HCT116 (cell line): Measurements from ENCODE around the gene FGF11. TPM values are rescaled to one million over a fixed set of nuclear protein-coding genes. Genes with fewer than 3 reads are reported as not detected.

Experiments
- ATAC-seq: fragments of 200-7000 bp; cut with Tn5 transposase; 2 replicates; pipeline ENCODE4 v1.9.1; 2020; ENCODE audit warnings: mild to moderate bottlenecking, moderate library complexity
- BruUV-seq: library from RNA; stranded (reverse); fragments of 400-500 nt; replicated peaks from 2 replicates; lab custom pipeline; 2021; lab: Mats Ljungman, UMichigan
- CTCF ChIA-PET: fragments of 300-600 bp; sonication (Branson Sonifier 250); formaldehyde crosslinking; loops from one replicate; lab custom pipeline; 2021; ENCODE audit warnings: antibody characterized with exemption; lab: Charles Lee
- POLR2A ChIA-PET: fragments of 300-600, 350-600 bp; sonication (Branson Sonifier 250); formaldehyde crosslinking; loops from one replicate; lab custom pipeline; 2021; ENCODE audit warnings: antibody characterized with exemption; lab: Charles Lee
- RAD21 ChIA-PET, 2 experiments: fragments of 300-600 bp; sonication (Branson Sonifier 250); formaldehyde crosslinking; loops; one replicate each; lab custom pipeline; 2023; ENCODE audit warnings: low total read pairs in 2 of 2; ENCODE audit not compliant: uncharacterized antibody in 2 of 2, unreplicated experiment in 2 of 2, low non-redundant PET in 1 of 2; lab: Charles Lee
- DNase-seq: peaks from one replicate; pipeline ENCODE4 v3.0.0-alpha.2; 2010; ENCODE audit warnings: low read depth, low spot score
- H2AFZ ChIP-seq: fragments of 200-600 bp; shearing (Covaris generic), sonication (generic); 2 replicates; pipeline ENCODE4 v1.6.1; 2017; ENCODE audit warnings: low read depth, mixed run types, mixed read lengths, antibody characterized with exemption, low read length; ENCODE audit not compliant: poor library complexity, severe bottlenecking
- H3K27ac ChIP-seq: 2 replicates; pipeline ENCODE4 v1.5.1; 2012; ENCODE audit warnings: low read depth, low read length
- H3K27me3 ChIP-seq: fragments of 200-600 bp; sonication (generic); 2 replicates; pipeline ENCODE4 v1.6.1; 2016; ENCODE audit warnings: mixed run types, low read length, mixed read lengths; ENCODE audit not compliant: insufficient read depth
- H3K36me3 ChIP-seq, 2 experiments: fragments of 200-500 bp in 1 of 2; fragments of 200-600 bp in 1 of 2; sonication (Bioruptor generic) in 1 of 2; sonication (generic) in 1 of 2; 2 replicates each; pipeline versions ENCODE4 v1.5.1 to v1.6.1; 2014 to 2016; ENCODE audit warnings: low read length in 2 of 2, inconsistent platforms in 1 of 2, mixed read lengths in 1 of 2, mixed run types in 1 of 2; ENCODE audit not compliant: insufficient read depth in 2 of 2, control insufficient read depth in 1 of 2
- H3K4me1 ChIP-seq, 2 experiments: fragments of 200-600 bp in 1 of 2; sonication (generic) in 1 of 2; 2 replicates each; pipeline versions ENCODE4 v1.5.1 to v1.6.1; 2012 to 2017; ENCODE audit warnings: low read length in 2 of 2, inconsistent platforms in 1 of 2, mild to moderate bottlenecking in 1 of 2, mixed read lengths in 1 of 2, mixed run types in 1 of 2, moderate library complexity in 1 of 2; ENCODE audit not compliant: insufficient read depth in 2 of 2, control insufficient read depth in 1 of 2
- H3K4me2 ChIP-seq: fragments of 200-600 bp; sonication (generic); 2 replicates; pipeline ENCODE4 v1.6.1; 2017; ENCODE audit warnings: mixed run types, low read length, mixed read lengths
- H3K4me3 ChIP-seq, 2 experiments: fragments of 200-600 bp in 1 of 2; sonication (generic) in 1 of 2; replicated peaks in 1 of 2; 2 replicates each; pipeline ENCODE4 v1.5.1; 2011 to 2016; ENCODE audit warnings: low read length in 2 of 2, control low read depth in 1 of 2, low read depth in 1 of 2, mild to moderate bottlenecking in 1 of 2, mixed read lengths in 1 of 2, mixed run types in 1 of 2
- H3K79me2 ChIP-seq: fragments of 200-600 bp; sonication (generic); 2 replicates; pipeline ENCODE4 v1.6.1; 2017; ENCODE audit warnings: mild to moderate bottlenecking, mixed run types, low read length, moderate library complexity, mixed read lengths; ENCODE audit not compliant: insufficient read depth
- H3K9ac ChIP-seq: fragments of 200-600 bp; sonication (generic); 2 replicates; pipeline ENCODE4 v1.6.1; 2016; ENCODE audit warnings: low read length, mixed read lengths
- H3K9me2 ChIP-seq: fragments of 200-600 bp; sonication (generic), shearing (Covaris generic); 2 replicates; pipeline ENCODE4 v1.6.1; 2017; ENCODE audit warnings: mixed run types, mild to moderate bottlenecking, moderate library complexity; ENCODE audit not compliant: insufficient read depth
- H3K9me3 ChIP-seq, 2 experiments: fragments of 200-500 bp in 1 of 2; fragments of 200-600 bp in 1 of 2; sonication (Bioruptor generic) in 1 of 2; sonication (generic) in 1 of 2; 2 replicates each; pipeline ENCODE4 v1.6.1; 2014 to 2017; ENCODE audit warnings: low read length in 2 of 2, mixed read lengths in 2 of 2, inconsistent platforms in 1 of 2, low read depth in 1 of 2, mild to moderate bottlenecking in 1 of 2, mixed run types in 1 of 2, moderate library complexity in 1 of 2; ENCODE audit not compliant: control insufficient read depth in 1 of 2, insufficient read depth in 1 of 2
- H4K20me1 ChIP-seq: fragments of 200-600 bp; sonication (generic), shearing (Covaris generic); 2 replicates; pipeline ENCODE4 v1.6.1; 2017; ENCODE audit warnings: mixed run types, mild to moderate bottlenecking, moderate library complexity; ENCODE audit not compliant: insufficient read depth
- ATF3 ChIP-seq: IDR thresholded peaks from 2 replicates; pipeline ENCODE4 v1.6.1; 2012
- EGR1 ChIP-seq: IDR thresholded peaks from 2 replicates; pipeline ENCODE4 v1.6.1; 2012; ENCODE audit warnings: low read depth
- ELF1 ChIP-seq: IDR thresholded peaks from 2 replicates; pipeline ENCODE4 v1.6.1; 2012; ENCODE audit warnings: low read depth, borderline replicate concordance
- EZH2 ChIP-seq: fragments of 200-600 bp; sonication (generic); IDR thresholded peaks from 2 replicates; pipeline ENCODE4 v1.6.1; 2017; ENCODE audit warnings: antibody characterized with exemption, mixed run types
- JUND ChIP-seq: IDR thresholded peaks from 2 replicates; pipeline ENCODE4 v1.6.1; 2012
- MAX ChIP-seq: IDR thresholded peaks from 2 replicates; pipeline ENCODE4 v1.6.1; 2012
- POLR2AphosphoS5 ChIP-seq: IDR thresholded peaks from 2 replicates; pipeline ENCODE4 v1.6.1; 2011; ENCODE audit warnings: mild to moderate bottlenecking, low read depth, low read length, moderate library complexity
- RAD21 ChIP-seq: IDR thresholded peaks from 2 replicates; pipeline ENCODE4 v1.6.1; 2012; ENCODE audit warnings: low read depth, mild to moderate bottlenecking
- REST ChIP-seq: IDR thresholded peaks from 2 replicates; pipeline ENCODE4 v1.6.1; 2012; ENCODE audit warnings: low read depth
- SP1 ChIP-seq: IDR thresholded peaks from 2 replicates; pipeline ENCODE4 v1.6.1; 2012; ENCODE audit warnings: low read depth
- TCF7L2 ChIP-seq: IDR thresholded peaks from 2 replicates; pipeline ENCODE4 v1.7.0; 2011; ENCODE audit warnings: borderline replicate concordance, inconsistent platforms; ENCODE audit not compliant: insufficient read depth, insufficient read length; ENCODE audit errors: extremely low read depth
- ZBTB33 ChIP-seq: IDR thresholded peaks from 2 replicates; pipeline ENCODE4 v1.6.1; 2011; ENCODE audit warnings: mild to moderate bottlenecking, low read length, moderate library complexity; ENCODE audit not compliant: insufficient replicate concordance; ENCODE audit errors: extremely low read depth
- ZFX ChIP-seq: fragments of 450-650 bp; IDR thresholded peaks from 2 replicates; pipeline ENCODE4 v1.6.1; 2017
- intact Hi-C: fragments of 100-400 bp; cut with micrococcal nuclease; formaldehyde crosslinking; loops from 2 replicates; pipeline ENCODE4 v1.10.0; 2022
- total RNA-seq: library from RNA; stranded (reverse); gene quantifications from one replicate; pipeline ENCODE4 v1.2.1, GENCODE V29; 2021; ENCODE audit not compliant: unreplicated experiment

FGF11 gene
- total RNA-seq, 1 experiment from 2014 or later: 6.1 TPM

- TF ChIP-seq REST: no peak
- TF ChIP-seq EZH2: no peak
- TF ChIP-seq ZFX: no peak
- TF ChIP-seq POLR2AphosphoS5: no peak
These were observed 52.3 kb downstream of the FGF11 start (continued) for GRCh38 chr17:7491583-7491982.

- H2AFZ ChIP-seq: no peak overlapping the region
- H3K4me1 ChIP-seq: no peaks in the 10 kb centered on the region
- DNase-seq: no peak
- POLR2A ChIA-PET: no interaction called here
- intact Hi-C loops: no loop called here
- no peaks in the 10 kb centered on the region for H3K9me2 ChIP-seq
- H4K20me1 ChIP-seq: peaks cover 37% of the 10 kb centered on the region; the same call in 1 of the 2 replicates
- RAD21 ChIA-PET: no interaction called here
- H3K9me3 ChIP-seq: no peaks in the 10 kb centered on the region
- H3K4me2 ChIP-seq: no peak overlapping the region
- CTCF ChIA-PET: no interaction called here
- no peak overlapping the region for H3K9ac ChIP-seq
- peaks cover 97% of the 10 kb centered on the region for H3K79me2 ChIP-seq
- peaks cover 37 to 63% of the 10 kb centered on the region in 2 experiments for H3K36me3 ChIP-seq
- no peak overlapping the region for H3K27ac ChIP-seq
- TF ChIP-seq EGR1 (no peak), JUND (no peak), MAX (no peak), ATF3 (no peak), ZBTB33 (no peak), REST (no peak), RAD21 (no peak), ELF1 (no peak), TCF7L2 (no peak), SP1 (no peak), POLR2AphosphoS5 (no peak)
- TF ChIP-seq, all 23 proteins: peak for 0
- no peaks in the 10 kb centered on the region for H3K27me3 ChIP-seq
- ATAC-seq: no peak
- no TSS peak for BruUV-seq
- H3K4me3 ChIP-seq: no peak overlapping the region
These were observed 54.6 kb downstream of the FGF11 start for GRCh38 chr17:7493941-7494340.
